ENCODE results near the gene PLCB4. TPM values are rescaled to one million over a fixed set of nuclear protein-coding genes. Genes with fewer than 3 reads are reported as not detected.

The PLCB4 gene
- total RNA-seq, 2 experiments from 2014 or later = 0.06 TPM; not detected in 1

GRCh38 chr20:9163995-9164394 is 95.1 kb downstream of the PLCB4 start:
- H3K27me3 ChIP-seq (ENCODE audit: control insufficient read depth in 1 of 2, insufficient read depth in 2 of 2, low read length in 2 of 2) = no peaks in the 10 kb centered on the region
- H3K9me3 ChIP-seq (ENCODE audit: control insufficient read depth in 1 of 2, insufficient read depth in 1 of 2, low read length in 2 of 2) = no peaks in the 10 kb centered on the region
- no peak for TF ChIP-seq CTCF (IDR thresholded peaks at IDR 0.05)
- H3K4me3 Mint-ChIP-seq = no peak overlapping the region
- ATAC-seq (ENCODE audit: poor library complexity) (no peak), DNase-seq (no peak)
- no peak overlapping the region for H3K4me3 ChIP-seq (ENCODE audit: low read length)
- H3K4me1 ChIP-seq (ENCODE audit: insufficient read depth, low read length) = no peaks in the 10 kb centered on the region
- H3K4me1 Mint-ChIP-seq (ENCODE audit: low read depth) = peaks cover 10% of the 10 kb centered on the region
- H3K27ac ChIP-seq (ENCODE audit: low read depth in 1 of 2, low read length in 2 of 2) = no peak overlapping the region
- H3K9me3 Mint-ChIP-seq = no peaks in the 10 kb centered on the region
- POLR2A ChIA-PET = no interaction called here
- CTCF ChIA-PET = no interaction called here
- no peaks in the 10 kb centered on the region for H3K27me3 Mint-ChIP-seq
- H3K36me3 ChIP-seq (ENCODE audit: insufficient read depth, low read length) = no peaks in the 10 kb centered on the region
- intact Hi-C loops (cut with DNase I, micrococcal nuclease) = no loop called here
- no peak overlapping the region for H3K27ac Mint-ChIP-seq
- H3K36me3 Mint-ChIP-seq (ENCODE audit: low read depth) = no peaks in the 10 kb centered on the region

- Histone ChIP-seq H3K4me1 (ENCODE audit: insufficient read depth, low read length) (no peaks in the 10 kb centered on the region), H3K27me3 (ENCODE audit: control insufficient read depth in 1 of 2, insufficient read depth in 2 of 2, low read length in 2 of 2) (no peaks in the 10 kb centered on the region), H3K4me3 (ENCODE audit: low read length) (no peak overlapping the region), H3K27ac (ENCODE audit: low read depth in 1 of 2, low read length in 2 of 2) (no peak overlapping the region), H3K36me3 (ENCODE audit: insufficient read depth, low read length) (no peaks in the 10 kb centered on the region), H3K9me3 (ENCODE audit: control insufficient read depth in 1 of 2, insufficient read depth in 1 of 2, low read length in 2 of 2) (no peaks in the 10 kb centered on the region)
- Mint-ChIP-seq H3K9me3 (no peaks in the 10 kb centered on the region), H3K36me3 (ENCODE audit: low read depth) (no peaks in the 10 kb centered on the region), H3K4me1 (ENCODE audit: low read depth) (peaks cover 7% of the 10 kb centered on the region), H3K4me3 (no peak overlapping the region), H3K27me3 (no peaks in the 10 kb centered on the region), H3K27ac (no peak overlapping the region)
- intact Hi-C loops (cut with DNase I, micrococcal nuclease) = no loop called here
- POLR2A ChIA-PET = no interaction called here
- CTCF ChIA-PET = no interaction called here
- DNase-seq = no peak
- ATAC-seq (ENCODE audit: poor library complexity) = no peak
- TF ChIP-seq CTCF (IDR thresholded peaks at IDR 0.05) = no peak
Measured at GRCh38 chr20:9165261-9165660, 96.4 kb downstream of the PLCB4 start.

GRCh38 chr20:9166153-9166780 is 97.4 kb downstream of the PLCB4 start:
- Mint-ChIP-seq H3K36me3 (ENCODE audit: low read depth) (no peaks in the 10 kb centered on the region), H3K4me1 (ENCODE audit: low read depth) (no peaks in the 10 kb centered on the region), H3K4me3 (no peak overlapping the region), H3K27me3 (no peaks in the 10 kb centered on the region), H3K27ac (no peak overlapping the region), H3K9me3 (no peaks in the 10 kb centered on the region)
- TF ChIP-seq CTCF (IDR thresholded peaks at IDR 0.05) = no peak
- no peaks in the 10 kb centered on the region for H3K36me3 ChIP-seq (ENCODE audit: insufficient read depth, low read length)
- H3K4me3 ChIP-seq (ENCODE audit: low read length) = no peak overlapping the region
- DNase-seq (no peak), ATAC-seq (ENCODE audit: poor library complexity) (no peak)
- H3K9me3 ChIP-seq (ENCODE audit: control insufficient read depth in 1 of 2, insufficient read depth in 1 of 2, low read length in 2 of 2) = no peaks in the 10 kb centered on the region
- no peaks in the 10 kb centered on the region for H3K27me3 ChIP-seq (ENCODE audit: control insufficient read depth in 1 of 2, insufficient read depth in 2 of 2, low read length in 2 of 2)
- no peak overlapping the region for H3K27ac ChIP-seq (ENCODE audit: low read depth in 1 of 2, low read length in 2 of 2)
- ChIA-PET CTCF (no interaction called here), POLR2A (no interaction called here)
- intact Hi-C loops (cut with DNase I, micrococcal nuclease) = no loop called here
- no peaks in the 10 kb centered on the region for H3K4me1 ChIP-seq (ENCODE audit: insufficient read depth, low read length)

All from CD4-positive, alpha-beta T cell (primary cell).